Calu3 (cell line): ENCODE measurements around the gene TMEM185A. TPM values are rescaled to one million over a fixed set of nuclear protein-coding genes. Genes with fewer than 3 reads are reported as not detected.
"Not testable (repeated sequence)": the region's sequence is repeated elsewhere in the genome, so short reads cannot be mapped to it uniquely, and the experiment has no call there.

ENCODE experiments used
- Bru-seq: library from RNA; stranded (reverse); fragments of 400-500 nt; gene quantifications from one replicate; lab custom pipeline; 2021; lab: Mats Ljungman, UMichigan
- BruChase-seq, 2 experiments: library from RNA; stranded (reverse); fragments of 400-500 nt; gene quantifications; one replicate each; lab custom pipeline; 2021; lab: Mats Ljungman, UMichigan
- BruUV-seq: library from RNA; stranded (reverse); fragments of 400-500 nt; replicated peaks from 2 replicates; lab custom pipeline; 2021; lab: Mats Ljungman, UMichigan
- CTCF ChIA-PET: fragments of 300-600 bp; sonication (Branson Sonifier 250); formaldehyde crosslinking; loops from one replicate; lab custom pipeline; 2022; ENCODE audit warnings: antibody characterized with exemption; lab: Charles Lee
- DNase-seq: peaks from one replicate; pipeline ENCODE4 v3.0.0; 2022
- H3K27ac Mint-ChIP-seq: one replicate; pipeline ENCODE4 v1.8.0; 2022; ENCODE audit warnings: mixed read lengths; ENCODE audit not compliant: unreplicated experiment
- H3K27me3 Mint-ChIP-seq: one replicate; pipeline ENCODE4 v1.8.0; 2022; ENCODE audit warnings: mixed read lengths; ENCODE audit not compliant: unreplicated experiment
- H3K36me3 Mint-ChIP-seq: one replicate; pipeline ENCODE4 v1.8.0; 2022; ENCODE audit warnings: mild to moderate bottlenecking, moderate library complexity, mixed read lengths; ENCODE audit not compliant: insufficient read depth, unreplicated experiment
- H3K4me1 Mint-ChIP-seq: one replicate; pipeline ENCODE4 v1.8.0; 2022; ENCODE audit warnings: mild to moderate bottlenecking, low read depth, mixed read lengths; ENCODE audit not compliant: unreplicated experiment
- H3K4me3 Mint-ChIP-seq: one replicate; pipeline ENCODE4 v1.8.0; 2022; ENCODE audit warnings: mild to moderate bottlenecking, low read depth, moderate library complexity, mixed read lengths; ENCODE audit not compliant: unreplicated experiment
- H3K9me3 Mint-ChIP-seq: one replicate; pipeline ENCODE4 v1.8.0; 2022; ENCODE audit warnings: low read depth, mixed read lengths; ENCODE audit not compliant: unreplicated experiment
- CTCF ChIP-seq: fragments of 200-600 bp; IDR thresholded peaks from one replicate; pipeline ENCODE4 v1.8.0; 2022; ENCODE audit warnings: antibody characterized with exemption; ENCODE audit not compliant: unreplicated experiment
- intact Hi-C: fragments of 100-400 bp; cut with micrococcal nuclease; formaldehyde crosslinking; loops from one replicate; pipeline ENCODE4 v1.10.0; 2022; ENCODE audit not compliant: unreplicated experiment
- long read RNA-seq: library from polyadenylated mRNA; stranded (forward); transcript quantifications from one replicate; pipeline ENCODE4 v2.0.0, GENCODE V29; 2022
- total RNA-seq: library from RNA; stranded (reverse); gene quantifications from 2 replicates; pipeline ENCODE4 v1.2.3, GENCODE V29; 2022

The TMEM185A gene
- total RNA-seq (30.2 and 33.9 TPM in 2 replicates), Bru-seq, nascent RNA (percentile 67 among the genes with signal in this experiment), BruChase-seq, experiment 1, labeled RNA remaining after a 6-hour chase (percentile 60 among the genes with signal in this experiment), BruChase-seq, experiment 2, labeled RNA remaining after a 2-hour chase (percentile 61 among the genes with signal in this experiment)
- long read RNA-seq, transcript TMEM185A-207 (7 exons, 2,840 nt) = major isoform, 11 of 31 reads
- long read RNA-seq, transcript TMEM185A-204 (4 exons, 903 nt) = minor isoform, 6 of 31 reads
- long read RNA-seq, partial matches to known transcripts = 0 of 31 reads
- long read RNA-seq, other reads (novel, unspliced or antisense) = 9 of 31 reads

- DNase-seq = peak; percentile 77
- peaks cover 24% of the 10 kb centered on the region for H3K36me3 Mint-ChIP-seq
- no TSS peak for BruUV-seq
- no peaks in the 10 kb centered on the region for H3K9me3 Mint-ChIP-seq
- TF ChIP-seq CTCF = no peak
- peaks cover 25% of the 10 kb centered on the region for H3K27me3 Mint-ChIP-seq
- intact Hi-C loops = no loop called here
- H3K4me3 Mint-ChIP-seq = peak within 1 kb of the TSS; percentile 98
- CTCF ChIA-PET = no interaction called here
- H3K27ac Mint-ChIP-seq = peak within 1 kb of the TSS; percentile 94
- peaks cover 32% of the 10 kb centered on the region for H3K4me1 Mint-ChIP-seq
These were observed at the start of gene TMEM185A for GRCh38 chrX:149631234-149632165. Gene TMEM185A, minus strand, starts transcription at chrX:149631792. Its CDS starts 212 bp downstream, at chrX:149631580.

GRCh38 chrX:149681182-149681581 is 49.6 kb upstream of the TMEM185A start:
- H3K9me3 Mint-ChIP-seq = no peaks in the 10 kb centered on the region
- no peak for TF ChIP-seq CTCF
- H3K4me3 Mint-ChIP-seq = no peak overlapping the region
- H3K4me1 Mint-ChIP-seq = no peaks in the 10 kb centered on the region
- no peak for DNase-seq
- BruUV-seq = no TSS peak
- peaks cover 41% of the 10 kb centered on the region for H3K27me3 Mint-ChIP-seq
- no peaks in the 10 kb centered on the region for H3K36me3 Mint-ChIP-seq
- CTCF ChIA-PET = no interaction called here
- no peak overlapping the region for H3K27ac Mint-ChIP-seq
- intact Hi-C loops = no loop called here

GRCh38 chrX:149679164-149679678 is 47.6 kb upstream of the TMEM185A start:
- peaks cover 27% of the 10 kb centered on the region for H3K27me3 Mint-ChIP-seq
- H3K4me1 Mint-ChIP-seq, H3K36me3 Mint-ChIP-seq, CTCF ChIA-PET, H3K9me3 Mint-ChIP-seq, H3K27ac Mint-ChIP-seq, BruUV-seq, intact Hi-C loops, H3K4me3 Mint-ChIP-seq, DNase-seq: not testable (repeated sequence)

GRCh38 chrX:149675554-149675953 is 44.0 kb upstream of the TMEM185A start:
- CTCF ChIA-PET, H3K36me3 Mint-ChIP-seq, H3K4me3 Mint-ChIP-seq, intact Hi-C loops, H3K4me1 Mint-ChIP-seq, DNase-seq, H3K27me3 Mint-ChIP-seq, H3K9me3 Mint-ChIP-seq, BruUV-seq, H3K27ac Mint-ChIP-seq: not testable (repeated sequence)

- H3K27ac Mint-ChIP-seq, H3K4me1 Mint-ChIP-seq, CTCF ChIA-PET, H3K36me3 Mint-ChIP-seq, intact Hi-C loops, H3K27me3 Mint-ChIP-seq, BruUV-seq, DNase-seq, H3K4me3 Mint-ChIP-seq, H3K9me3 Mint-ChIP-seq: not testable (repeated sequence)
These were observed 43.5 kb upstream of the TMEM185A start for GRCh38 chrX:149675088-149675487.

- H3K27me3 Mint-ChIP-seq, CTCF ChIA-PET, intact Hi-C loops, H3K4me3 Mint-ChIP-seq, DNase-seq, BruUV-seq, H3K36me3 Mint-ChIP-seq, H3K9me3 Mint-ChIP-seq, H3K27ac Mint-ChIP-seq, H3K4me1 Mint-ChIP-seq: not testable (repeated sequence)
These were observed 29.0 kb upstream of the TMEM185A start for GRCh38 chrX:149660613-149661012.

GRCh38 chrX:149656260-149656884 is 24.8 kb upstream of the TMEM185A start:
- H3K27ac Mint-ChIP-seq, BruUV-seq, H3K9me3 Mint-ChIP-seq, H3K27me3 Mint-ChIP-seq, intact Hi-C loops, H3K4me1 Mint-ChIP-seq, CTCF ChIA-PET, H3K4me3 Mint-ChIP-seq, DNase-seq, H3K36me3 Mint-ChIP-seq: not testable (repeated sequence)
